ENCODE measurements around the gene NDUFS6. TPM values are rescaled to one million over a fixed set of nuclear protein-coding genes. Genes with fewer than 3 reads are reported as not detected.

The NDUFS6 gene
- total and polyA plus RNA-seq, 2 of the 4 experiments (the other 2 are of a cell fraction): 10.4 to 69.0 TPM

DNA sequence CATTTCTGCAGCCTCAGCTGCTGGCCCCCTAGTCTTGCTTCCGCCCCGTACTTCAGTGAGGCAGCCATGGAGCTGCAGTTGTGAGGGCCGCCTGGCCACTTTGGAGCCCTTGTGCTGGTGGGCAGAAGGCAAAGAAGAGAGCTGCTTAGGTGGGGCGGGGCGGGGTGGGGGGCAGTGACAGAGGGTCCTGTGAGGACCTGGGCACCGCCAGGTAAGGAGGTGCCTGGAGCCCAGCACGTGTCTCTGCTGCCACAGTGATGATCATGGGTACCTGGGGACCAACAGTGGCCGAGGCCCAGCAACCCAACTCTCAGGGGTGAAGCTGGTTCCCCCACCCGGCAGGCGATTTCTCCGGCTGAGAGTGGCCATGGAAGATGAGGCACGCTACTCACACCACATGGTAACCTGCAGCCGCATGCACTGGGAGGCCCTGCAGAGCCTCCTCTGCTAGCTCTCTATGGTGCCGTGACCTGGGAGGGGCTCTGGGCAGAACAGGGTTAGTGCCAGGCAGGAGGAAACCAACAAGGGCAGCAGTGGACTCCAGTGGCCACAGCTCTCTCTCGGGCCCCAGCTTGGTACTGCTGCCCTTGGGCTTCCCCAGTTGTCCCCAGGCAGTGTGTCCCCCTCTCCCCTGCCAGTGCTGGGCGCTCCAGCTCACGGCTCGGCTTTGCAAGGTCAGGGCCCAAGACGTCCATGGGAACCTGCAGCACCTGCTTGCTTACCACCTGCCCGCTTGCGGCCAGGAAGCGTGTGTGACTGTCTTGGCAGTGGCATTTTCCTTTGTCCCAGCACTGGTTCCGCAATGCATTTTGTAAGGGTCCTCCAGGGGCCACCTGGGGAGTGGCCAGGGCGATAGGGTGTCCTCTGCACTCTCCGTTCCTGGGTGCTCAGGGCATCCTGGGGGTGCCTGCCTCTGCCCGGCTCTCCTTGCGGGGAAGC is 24.0 kb downstream of the NDUFS6 start (continued):
- TF ChIP-seq FOS (IDR thresholded peaks at IDR 0.05; ENCODE audit: low read depth, low read length): no peak

DNA sequence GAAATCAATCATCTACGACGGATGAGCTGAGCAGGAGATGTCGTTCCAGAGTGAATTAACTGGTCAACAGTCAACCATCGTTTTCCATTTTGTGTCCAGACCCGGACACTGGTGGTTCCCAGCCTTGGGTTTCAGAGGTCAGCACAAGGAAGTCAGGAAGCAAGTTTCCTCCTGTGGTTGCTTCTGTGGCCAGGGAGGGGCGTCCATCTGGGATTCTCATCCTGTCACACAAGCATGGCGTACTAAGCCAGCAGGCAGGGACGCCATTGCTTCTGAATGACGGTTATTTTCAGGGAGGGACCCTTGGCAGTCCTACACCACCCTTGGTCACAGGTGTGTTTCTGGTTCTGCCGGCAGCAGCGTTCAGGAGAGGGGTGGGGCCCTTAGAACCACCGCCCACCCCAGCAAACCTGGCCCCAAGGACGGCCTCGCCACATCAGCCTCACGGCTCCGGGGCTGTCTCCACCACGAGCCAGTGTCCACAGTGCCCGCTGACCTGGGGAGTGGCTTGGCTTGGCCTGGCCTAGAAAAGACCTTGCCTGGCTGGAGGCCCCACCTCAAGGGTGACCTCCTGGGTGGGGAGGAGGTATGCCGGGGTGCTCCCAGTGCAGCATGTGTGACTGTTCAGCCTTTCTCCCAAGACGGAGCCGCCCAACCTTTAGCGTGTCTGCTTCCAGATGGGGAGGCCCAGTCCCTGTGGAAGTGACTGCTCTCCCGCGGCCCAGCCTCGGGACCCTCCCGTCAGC is 25.2 kb downstream of the NDUFS6 start:
- no peak overlapping the region for H2BK15ac ChIP-seq (ENCODE audit: low read depth, low read length)
- H3K4me1 ChIP-seq (ENCODE audit: control insufficient read depth, insufficient read depth, low read length): no peaks in the 10 kb centered on the region
- no peak overlapping the region for H3K23ac ChIP-seq (ENCODE audit: low read depth, low read length)
- 0 out of 4 replicates have a peak, but pooled peaks cover 0 to 3% of the 10 kb centered on the region in 2 experiments for H3K79me1 ChIP-seq (ENCODE audit: low read depth in 1 of 2, low read length in 2 of 2)
- no peak overlapping the region for H2BK120ac ChIP-seq (ENCODE audit: low read depth, low read length)
- no peak overlapping the region for H3K27ac ChIP-seq (ENCODE audit: insufficient read depth, low read length)
- H4K5ac ChIP-seq (ENCODE audit: low read depth, low read length): no peak overlapping the region
- no TSS peak for BruUV-seq (replicated peaks)
- H2BK5ac ChIP-seq (ENCODE audit: low read depth, low read length, poor library complexity, severe bottlenecking): no peak overlapping the region
- H3K4ac ChIP-seq (ENCODE audit: low read depth, low read length): no peak overlapping the region
- no peak overlapping the region for H2AK9ac ChIP-seq (replicated peaks; ENCODE audit: low read depth, low read length, poor library complexity)
- H3K27me3 ChIP-seq (ENCODE audit: control insufficient read depth, insufficient read depth, low read length): no peaks in the 10 kb centered on the region
- no peaks in the 10 kb centered on the region for H3K9me3 ChIP-seq (ENCODE audit: control insufficient read depth, insufficient read depth, low read length)
- peaks cover 14% of the 10 kb centered on the region for H3K36me3 ChIP-seq (ENCODE audit: control insufficient read depth, insufficient read depth, low read length)
- no peak overlapping the region for H4K8ac ChIP-seq (ENCODE audit: low read depth in 2 of 2, low read length in 2 of 2)
- H3K14ac ChIP-seq (replicated peaks; ENCODE audit: low read depth, low read length): no peak overlapping the region
- in situ Hi-C loops (cut with MboI; ENCODE audit: low sequenced_read_pairs) (no loop called here), dilution Hi-C loops (cut with HindIII; ENCODE audit: low sequenced_read_pairs, unreplicated experiment) (no loop called here), intact Hi-C loops (cut with micrococcal nuclease) (no loop called here)
- H3K4me3 ChIP-seq (ENCODE audit: insufficient read depth, low read depth, low read length): no peak overlapping the region
- H2AK5ac ChIP-seq (ENCODE audit: low read depth, low read length): no peak overlapping the region
- POLR2A ChIA-PET (ENCODE audit: unreplicated experiment): no interaction called here
- H3K9me1 ChIP-seq (ENCODE audit: insufficient read depth, low read length): peaks cover 2% of the 10 kb centered on the region; the same call in 1 of the 2 replicates
- no peak overlapping the region for H3K9ac ChIP-seq (ENCODE audit: low read depth, low read length)
- no peak for DNase-seq
- H3K18ac ChIP-seq (ENCODE audit: low read depth, low read length): no peak overlapping the region
- H4K91ac ChIP-seq (ENCODE audit: insufficient read depth, low read depth, low read length): no peak overlapping the region
- WGBS, 2 experiments (ENCODE audit: extremely low coverage in 2 of 2, insufficient read length in 1 of 2): 90% methylated on average over 7 of the region's 26 CpGs; no CpG with 5 or more reads in 1 of the 2 experiments
- no peak overlapping the region for H2BK20ac ChIP-seq (ENCODE audit: low read depth, low read length)
- no peaks in the 10 kb centered on the region for H4K20me1 ChIP-seq (ENCODE audit: insufficient read depth, low read length)
- no peak overlapping the region for H3K4me2 ChIP-seq (ENCODE audit: low read depth, low read length)
- no peak for ATAC-seq (ENCODE audit: low read depth)
- H3K56ac ChIP-seq (ENCODE audit: extremely low read depth, insufficient read depth, low read length): no peak overlapping the region
- CTCF ChIA-PET: no interaction called here
- H2AFZ ChIP-seq (replicated peaks; ENCODE audit: low read length, poor library complexity): no peak overlapping the region
- TF ChIP-seq FOS (IDR thresholded peaks at IDR 0.05; ENCODE audit: low read depth, low read length): no peak
- TF ChIP-seq BHLHE40 (IDR thresholded peaks at IDR 0.05; ENCODE audit: low read depth, low read length): no peak
- TF ChIP-seq, protein P1, sequence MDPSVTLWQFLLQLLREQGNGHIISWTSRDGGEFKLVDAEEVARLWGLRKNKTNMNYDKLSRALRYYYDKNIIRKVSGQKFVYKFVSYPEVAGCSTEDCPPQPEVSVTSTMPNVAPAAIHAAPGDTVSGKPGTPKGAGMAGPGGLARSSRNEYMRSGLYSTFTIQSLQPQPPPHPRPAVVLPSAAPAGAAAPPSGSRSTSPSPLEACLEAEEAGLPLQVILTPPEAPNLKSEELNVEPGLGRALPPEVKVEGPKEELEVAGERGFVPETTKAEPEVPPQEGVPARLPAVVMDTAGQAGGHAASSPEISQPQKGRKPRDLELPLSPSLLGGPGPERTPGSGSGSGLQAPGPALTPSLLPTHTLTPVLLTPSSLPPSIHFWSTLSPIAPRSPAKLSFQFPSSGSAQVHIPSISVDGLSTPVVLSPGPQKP (IDR thresholded peaks at IDR 0.05; ENCODE audit: borderline replicate concordance, low read depth, low read length): no peak
- TF ChIP-seq MXI1 (IDR thresholded peaks at IDR 0.05; ENCODE audit: borderline replicate concordance, low read depth, low read length): no peak
- TF ChIP-seq RCOR1 (IDR thresholded peaks at IDR 0.05; ENCODE audit: insufficient replicate concordance, low read length): no peak
- no peak for TF ChIP-seq MAFK (IDR thresholded peaks at IDR 0.05; ENCODE audit: low read depth, low read length)
- TF ChIP-seq SMC3 (IDR thresholded peaks at IDR 0.05; ENCODE audit: low read depth, low read length): no peak
- no peak for TF ChIP-seq CEBPB (IDR thresholded peaks at IDR 0.05; ENCODE audit: low read depth, low read length)
- TF ChIP-seq, protein P2, sequence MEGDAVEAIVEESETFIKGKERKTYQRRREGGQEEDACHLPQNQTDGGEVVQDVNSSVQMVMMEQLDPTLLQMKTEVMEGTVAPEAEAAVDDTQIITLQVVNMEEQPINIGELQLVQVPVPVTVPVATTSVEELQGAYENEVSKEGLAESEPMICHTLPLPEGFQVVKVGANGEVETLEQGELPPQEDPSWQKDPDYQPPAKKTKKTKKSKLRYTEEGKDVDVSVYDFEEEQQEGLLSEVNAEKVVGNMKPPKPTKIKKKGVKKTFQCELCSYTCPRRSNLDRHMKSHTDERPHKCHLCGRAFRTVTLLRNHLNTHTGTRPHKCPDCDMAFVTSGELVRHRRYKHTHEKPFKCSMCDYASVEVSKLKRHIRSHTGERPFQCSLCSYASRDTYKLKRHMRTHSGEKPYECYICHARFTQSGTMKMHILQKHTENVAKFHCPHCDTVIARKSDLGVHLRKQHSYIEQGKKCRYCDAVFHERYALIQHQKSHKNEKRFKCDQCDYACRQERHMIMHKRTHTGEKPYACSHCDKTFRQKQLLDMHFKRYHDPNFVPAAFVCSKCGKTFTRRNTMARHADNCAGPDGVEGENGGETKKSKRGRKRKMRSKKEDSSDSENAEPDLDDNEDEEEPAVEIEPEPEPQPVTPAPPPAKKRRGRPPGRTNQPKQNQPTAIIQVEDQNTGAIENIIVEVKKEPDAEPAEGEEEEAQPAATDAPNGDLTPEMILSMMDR (conservative IDR thresholded peaks at IDR 0.05; ENCODE audit: low read depth, low read length): no peak
- TF ChIP-seq, protein P3, sequence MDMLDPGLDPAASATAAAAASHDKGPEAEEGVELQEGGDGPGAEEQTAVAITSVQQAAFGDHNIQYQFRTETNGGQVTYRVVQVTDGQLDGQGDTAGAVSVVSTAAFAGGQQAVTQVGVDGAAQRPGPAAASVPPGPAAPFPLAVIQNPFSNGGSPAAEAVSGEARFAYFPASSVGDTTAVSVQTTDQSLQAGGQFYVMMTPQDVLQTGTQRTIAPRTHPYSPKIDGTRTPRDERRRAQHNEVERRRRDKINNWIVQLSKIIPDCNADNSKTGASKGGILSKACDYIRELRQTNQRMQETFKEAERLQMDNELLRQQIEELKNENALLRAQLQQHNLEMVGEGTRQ (IDR thresholded peaks at IDR 0.05; ENCODE audit: low read depth, low read length): no peak

Data from IMR-90 (cell line).